ENCODE data around the gene KCTD1. TPM values are rescaled to one million over a fixed set of nuclear protein-coding genes. Genes with fewer than 3 reads are reported as not detected.

KCTD1 gene
- total RNA-seq, 1 donor from 2014 or later, result 40.2 TPM

DNA sequence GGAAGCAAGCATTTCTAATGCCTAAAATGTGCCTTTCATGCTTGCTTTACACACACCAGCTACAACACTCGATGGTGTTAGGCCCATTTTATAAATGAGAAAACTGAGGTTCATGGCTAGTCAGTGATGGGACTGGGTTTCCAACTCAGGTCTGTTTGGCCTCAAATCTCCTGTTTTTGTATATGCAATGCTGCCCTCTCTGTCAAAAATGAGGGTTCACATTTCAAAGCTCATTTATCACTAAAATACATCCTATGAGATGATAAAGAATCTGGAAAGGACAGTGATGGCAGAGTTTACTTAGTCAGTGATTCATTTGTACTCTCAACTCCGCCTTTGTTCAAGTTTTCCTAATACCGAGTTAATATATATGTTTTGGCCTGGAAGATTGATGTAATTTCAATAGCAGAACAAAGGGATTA is 92.3 kb downstream of the KCTD1 start:
- TF ChIP-seq, protein P1, sequence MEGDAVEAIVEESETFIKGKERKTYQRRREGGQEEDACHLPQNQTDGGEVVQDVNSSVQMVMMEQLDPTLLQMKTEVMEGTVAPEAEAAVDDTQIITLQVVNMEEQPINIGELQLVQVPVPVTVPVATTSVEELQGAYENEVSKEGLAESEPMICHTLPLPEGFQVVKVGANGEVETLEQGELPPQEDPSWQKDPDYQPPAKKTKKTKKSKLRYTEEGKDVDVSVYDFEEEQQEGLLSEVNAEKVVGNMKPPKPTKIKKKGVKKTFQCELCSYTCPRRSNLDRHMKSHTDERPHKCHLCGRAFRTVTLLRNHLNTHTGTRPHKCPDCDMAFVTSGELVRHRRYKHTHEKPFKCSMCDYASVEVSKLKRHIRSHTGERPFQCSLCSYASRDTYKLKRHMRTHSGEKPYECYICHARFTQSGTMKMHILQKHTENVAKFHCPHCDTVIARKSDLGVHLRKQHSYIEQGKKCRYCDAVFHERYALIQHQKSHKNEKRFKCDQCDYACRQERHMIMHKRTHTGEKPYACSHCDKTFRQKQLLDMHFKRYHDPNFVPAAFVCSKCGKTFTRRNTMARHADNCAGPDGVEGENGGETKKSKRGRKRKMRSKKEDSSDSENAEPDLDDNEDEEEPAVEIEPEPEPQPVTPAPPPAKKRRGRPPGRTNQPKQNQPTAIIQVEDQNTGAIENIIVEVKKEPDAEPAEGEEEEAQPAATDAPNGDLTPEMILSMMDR (conservative IDR thresholded peaks at IDR 0.05; ENCODE audit: low read depth, low read length), result no peak
- no peak overlapping the region for H3K4me3 ChIP-seq (ENCODE audit: low read depth, low read length)
- DNase-seq (ENCODE audit: low read depth), result no peak

DNA sequence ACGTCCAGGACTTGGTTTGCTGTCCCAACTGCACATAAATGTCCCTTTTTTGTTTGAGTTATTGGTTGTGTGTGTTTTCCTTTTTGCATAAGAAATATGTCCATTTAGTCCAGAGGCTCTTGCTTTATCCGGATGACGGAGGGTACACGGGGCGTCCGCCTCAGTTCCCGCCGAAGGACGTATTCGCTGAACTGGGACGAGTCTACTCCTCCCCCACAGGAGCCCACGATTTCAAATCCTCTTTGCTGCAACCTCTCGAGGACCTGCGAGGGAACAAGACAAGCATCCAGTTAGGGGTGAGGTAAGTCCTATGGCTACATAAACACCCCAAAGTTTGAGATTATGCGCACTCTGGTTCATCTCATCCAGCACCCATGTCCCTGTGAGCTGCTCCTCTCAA is 92.7 kb downstream of the KCTD1 start:
- DNase-seq (ENCODE audit: low read depth), result no peak
- TF ChIP-seq, protein P1 (conservative IDR thresholded peaks at IDR 0.05; ENCODE audit: low read depth, low read length), result no peak
- H3K4me3 ChIP-seq (ENCODE audit: low read depth, low read length), result no peak overlapping the region

DNA sequence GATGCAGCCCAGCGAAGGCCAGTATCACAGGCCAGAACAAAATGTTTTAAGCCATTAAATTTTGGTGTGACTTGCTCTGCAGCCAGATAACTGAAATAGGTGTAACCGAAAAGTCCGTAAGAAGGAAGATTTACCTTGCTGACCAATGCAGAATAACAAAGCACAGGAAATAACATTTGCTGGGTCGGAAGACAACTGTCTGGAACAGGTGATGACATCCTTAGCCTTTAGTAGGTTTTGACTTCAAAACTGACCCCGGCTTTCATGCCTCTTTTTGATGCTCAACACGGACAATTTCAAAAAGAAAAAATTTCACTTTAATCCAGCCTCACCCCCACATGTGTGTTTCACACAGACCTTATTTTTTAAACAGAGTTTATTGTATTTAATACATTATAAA is 93.7 kb downstream of the KCTD1 start:
- DNase-seq (ENCODE audit: low read depth), result no peak
- no peak overlapping the region for H3K4me3 ChIP-seq (ENCODE audit: low read depth, low read length)
- TF ChIP-seq, protein P1 (conservative IDR thresholded peaks at IDR 0.05; ENCODE audit: low read depth, low read length), result no peak

DNA sequence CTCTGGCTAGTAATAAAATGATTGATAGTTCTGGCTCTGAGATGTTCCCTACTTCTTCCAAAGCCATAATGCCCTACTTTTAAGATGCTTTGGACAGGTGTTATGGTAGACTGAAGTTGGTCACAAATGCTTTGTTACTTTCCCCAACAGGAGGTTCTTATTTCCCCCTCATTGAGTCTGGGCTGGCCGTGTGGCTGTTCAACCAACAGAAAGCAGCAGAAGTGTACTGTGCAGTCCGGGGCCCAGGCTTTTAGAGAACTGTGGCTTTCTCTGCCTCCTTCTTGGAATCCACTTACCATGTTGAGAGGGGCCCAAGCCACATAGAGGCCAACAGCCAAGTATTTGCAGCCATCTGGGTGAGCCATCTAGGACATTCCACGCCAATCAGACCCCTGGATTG is 94.2 kb downstream of the KCTD1 start:
- DNase-seq (ENCODE audit: low read depth), result no peak
- no peak overlapping the region for H3K4me3 ChIP-seq (ENCODE audit: low read depth, low read length)
- TF ChIP-seq, protein P1 (conservative IDR thresholded peaks at IDR 0.05; ENCODE audit: low read depth, low read length), result no peak

DNA sequence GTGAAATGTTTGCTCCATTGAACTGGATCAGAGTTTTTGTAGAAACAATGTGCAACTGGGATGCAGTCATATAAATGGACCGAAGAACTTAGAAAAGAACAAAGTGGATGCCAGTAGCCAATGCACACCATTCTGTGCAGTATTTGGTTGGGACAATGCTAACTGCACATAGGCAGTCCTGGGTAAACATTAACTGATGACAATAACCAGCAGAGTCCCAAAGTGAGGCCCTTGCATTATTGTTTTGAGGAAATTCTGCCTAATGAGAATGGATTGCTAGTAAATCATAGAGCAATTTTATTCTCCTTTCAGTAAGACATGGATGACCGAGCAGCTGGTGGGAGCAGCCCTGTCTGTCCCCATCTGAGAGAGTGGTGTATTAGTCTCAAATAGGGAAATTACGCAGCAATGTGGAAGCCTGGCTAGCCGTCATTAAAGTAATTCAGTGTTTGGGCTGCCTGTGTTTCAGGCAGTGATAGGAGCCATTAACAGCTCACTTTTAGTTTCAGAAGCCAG is 94.9 kb downstream of the KCTD1 start:
- TF ChIP-seq, protein P1 (conservative IDR thresholded peaks at IDR 0.05; ENCODE audit: low read depth, low read length), result no peak
- DNase-seq (ENCODE audit: low read depth), result peak; percentile 97
- no peak overlapping the region for H3K4me3 ChIP-seq (ENCODE audit: low read depth, low read length)

DNA sequence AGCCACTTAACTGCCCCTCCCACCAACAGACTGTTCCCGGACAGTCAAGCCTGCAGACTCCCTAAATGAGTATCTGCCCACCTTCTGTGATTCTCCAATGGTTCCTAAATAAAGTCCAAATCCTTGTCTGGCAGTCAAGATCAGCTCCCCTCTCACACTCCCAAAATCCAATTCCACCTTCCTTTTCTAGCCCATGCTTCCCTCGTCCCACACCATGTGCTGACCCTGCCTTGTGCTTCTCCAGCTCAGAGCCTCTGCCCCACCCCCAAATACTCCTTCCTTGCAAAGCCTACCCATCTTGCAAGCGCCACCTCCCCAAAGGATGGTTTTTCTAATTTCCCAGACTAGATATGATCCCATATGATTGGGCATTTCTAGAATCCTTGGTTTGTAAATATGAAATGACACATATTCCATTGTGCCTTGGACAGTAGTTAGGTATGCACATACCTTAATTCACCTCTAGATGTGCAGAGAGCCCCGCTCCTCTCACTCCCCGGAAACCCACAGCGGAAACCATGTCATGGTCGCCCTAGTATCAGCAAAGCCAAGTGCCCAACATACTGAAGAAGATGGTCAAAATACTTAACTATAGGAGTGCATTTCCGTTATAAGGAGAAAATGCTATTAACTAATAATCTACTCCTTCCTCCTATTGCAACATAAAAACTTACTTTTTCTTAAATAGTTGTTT is 97.2 kb downstream of the KCTD1 start:
- H3K4me3 ChIP-seq (ENCODE audit: low read depth, low read length), result no peak overlapping the region
- TF ChIP-seq, protein P1 (conservative IDR thresholded peaks at IDR 0.05; ENCODE audit: low read depth, low read length), result no peak
- no peak for DNase-seq (ENCODE audit: low read depth)

DNA sequence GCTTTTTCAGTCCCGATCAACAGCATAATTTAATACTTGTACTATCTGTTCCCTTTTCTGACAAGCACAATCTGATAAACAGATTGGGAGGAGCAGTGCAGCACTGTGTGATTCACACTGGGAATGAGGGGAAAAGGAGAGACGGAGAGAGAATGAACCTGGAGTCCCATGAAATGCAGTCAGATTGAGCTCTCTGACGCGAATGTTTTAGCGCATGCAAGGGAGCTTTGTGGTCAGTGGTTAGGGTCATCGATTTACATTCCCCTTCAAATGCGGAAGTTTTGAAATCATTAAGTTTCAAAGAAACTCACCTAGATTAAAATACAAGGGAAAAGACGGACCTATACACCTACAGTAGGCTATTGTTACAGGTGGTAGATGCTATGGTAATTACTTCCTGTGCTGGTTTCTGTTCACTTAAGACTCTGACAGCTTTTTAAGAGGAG is 99.6 kb downstream of the KCTD1 start:
- no peak overlapping the region for H3K4me3 ChIP-seq (ENCODE audit: low read depth, low read length)
- no peak for DNase-seq (ENCODE audit: low read depth)
- TF ChIP-seq, protein P1 (conservative IDR thresholded peaks at IDR 0.05; ENCODE audit: low read depth, low read length), result no peak
